Measurements from ENCODE around the gene SBF1.

The SBF1 gene

DNA sequence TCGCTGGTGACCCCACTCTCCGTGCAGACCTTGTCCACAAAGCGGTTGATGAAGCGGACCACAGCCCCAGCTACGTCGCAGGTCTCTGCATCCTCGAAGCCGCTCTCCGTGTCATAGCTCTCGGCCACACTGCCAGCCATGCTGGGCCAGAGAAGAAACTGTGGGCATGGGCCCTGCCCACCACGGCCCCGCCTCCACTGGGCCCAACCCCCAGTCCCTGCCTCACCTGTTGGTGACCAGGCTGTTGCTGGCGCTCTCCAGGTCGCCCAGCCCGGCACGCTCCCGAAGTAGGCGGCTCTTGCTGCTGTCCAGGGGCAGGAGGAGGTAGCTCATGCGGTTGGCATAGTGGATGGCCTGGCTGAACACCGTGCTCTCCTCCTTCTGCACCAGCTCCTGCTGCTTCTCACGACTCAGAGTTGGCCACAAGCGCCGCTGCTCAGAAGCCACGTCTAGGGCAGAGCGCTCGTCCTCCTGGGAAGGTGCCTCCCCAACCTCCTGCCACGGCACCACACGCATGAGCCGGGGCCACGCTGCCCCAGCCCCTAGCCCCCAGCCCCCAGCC lies 12.8 kb downstream of the SBF1 start:
- no peak for DNase-seq
- Histone ChIP-seq H2BK5ac (ENCODE audit: low read depth, low read length, poor library complexity) (no peak overlapping the region), H4K12ac (ENCODE audit: low read depth, low read length) (no peak overlapping the region)

DNA sequence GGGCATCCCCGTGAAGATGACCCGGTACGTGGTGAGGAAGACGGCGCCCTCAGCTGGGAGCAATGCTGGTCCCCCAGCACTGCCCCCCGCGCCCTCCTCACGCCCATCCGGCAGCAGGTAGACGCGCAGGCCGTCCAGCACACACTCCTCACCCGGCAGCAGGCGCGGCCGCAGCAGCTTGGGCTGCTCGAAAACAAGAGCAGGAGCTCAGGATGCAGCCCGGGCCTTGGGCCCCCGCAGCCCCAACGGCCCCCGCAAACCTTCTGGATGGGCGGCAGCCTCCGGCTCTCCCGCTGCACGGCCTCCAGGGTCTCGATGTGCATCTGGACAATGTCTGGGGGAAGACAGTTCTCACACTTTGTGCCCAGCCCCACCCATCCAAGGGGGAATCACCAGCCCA lies 13.3 kb downstream of the SBF1 start:
- Histone ChIP-seq H3K79me1 (ENCODE audit: low read length) (no peaks in the 10 kb centered on the region), H3K23ac (ENCODE audit: low read length) (no peak overlapping the region), H2AK5ac (ENCODE audit: low read length) (no peak overlapping the region), H4K8ac (ENCODE audit: low read depth, low read length) (no peak overlapping the region), H3K4me1 (ENCODE audit: control insufficient read depth in 1 of 2, insufficient read depth in 2 of 2, low read length in 2 of 2) (no peaks in the 10 kb centered on the region), H3K79me2 (ENCODE audit: control insufficient read depth, insufficient read depth, low read length, poor library complexity) (no peaks in the 10 kb centered on the region), H3K4me3 (ENCODE audit: low read depth, low read length) (no peak overlapping the region), H3K18ac (ENCODE audit: low read length) (no peak overlapping the region), H2BK120ac (ENCODE audit: insufficient read depth, low read length, poor library complexity) (no peak overlapping the region), H2AFZ (ENCODE audit: insufficient read depth, low read length, poor library complexity) (no peak overlapping the region), H3K9me3 (ENCODE audit: insufficient read depth, low read depth, low read length) (no peaks in the 10 kb centered on the region), H3K27ac (ENCODE audit: low read depth, low read length) (no peak overlapping the region), H4K91ac (ENCODE audit: low read depth, low read length) (no peak overlapping the region), H2BK12ac (ENCODE audit: low read length) (no peak overlapping the region), H3K36me3 (ENCODE audit: control insufficient read depth in 1 of 2, insufficient read depth in 2 of 2, low read length in 2 of 2) (peaks cover 96 to 97% of the 10 kb centered on the region in 2 experiments), H3K14ac (ENCODE audit: low read length) (no peak overlapping the region), H3K27me3 (ENCODE audit: insufficient read depth, low read length) (no peaks in the 10 kb centered on the region), H3K4me2 (ENCODE audit: low read length) (no peak overlapping the region), H3K9ac (ENCODE audit: low read length) (no peak overlapping the region), H3K4ac (ENCODE audit: low read depth, low read length) (no peak overlapping the region), H2BK5ac (ENCODE audit: low read depth, low read length, poor library complexity) (no peak overlapping the region), H4K12ac (ENCODE audit: low read depth, low read length) (no peak overlapping the region)
- DNase-seq: no peak
- WGBS (ENCODE audit: extremely low coverage, insufficient coverage, insufficient read length): no CpG with 5 or more reads among the region's 26 CpGs

More for the DNA sequence above, 12.8 kb downstream of the SBF1 start:
- Histone ChIP-seq H3K79me2 (ENCODE audit: control insufficient read depth, insufficient read depth, low read length, poor library complexity) (no peaks in the 10 kb centered on the region), H3K9me3 (ENCODE audit: insufficient read depth, low read depth, low read length) (no peaks in the 10 kb centered on the region), H3K14ac (ENCODE audit: low read length) (no peak overlapping the region), H4K91ac (ENCODE audit: low read depth, low read length) (no peak overlapping the region), H3K23ac (ENCODE audit: low read length) (no peak overlapping the region), H4K8ac (ENCODE audit: low read depth, low read length) (no peak overlapping the region), H3K4me1 (ENCODE audit: control insufficient read depth in 1 of 2, insufficient read depth in 2 of 2, low read length in 2 of 2) (no peaks in the 10 kb centered on the region), H3K27ac (ENCODE audit: low read depth, low read length) (no peak overlapping the region), H2BK12ac (ENCODE audit: low read length) (no peak overlapping the region), H3K27me3 (ENCODE audit: insufficient read depth, low read length) (no peaks in the 10 kb centered on the region), H3K18ac (ENCODE audit: low read length) (no peak overlapping the region), H3K4me2 (ENCODE audit: low read length) (no peak overlapping the region), H3K36me3 (ENCODE audit: control insufficient read depth in 1 of 2, insufficient read depth in 2 of 2, low read length in 2 of 2) (peaks cover 96 to 97% of the 10 kb centered on the region in 2 experiments), H2AFZ (ENCODE audit: insufficient read depth, low read length, poor library complexity) (no peak overlapping the region), H3K79me1 (ENCODE audit: low read length) (no peaks in the 10 kb centered on the region), H3K9ac (ENCODE audit: low read length) (no peak overlapping the region), H2BK120ac (ENCODE audit: insufficient read depth, low read length, poor library complexity) (no peak overlapping the region), H2AK5ac (ENCODE audit: low read length) (no peak overlapping the region), H3K4ac (ENCODE audit: low read depth, low read length) (no peak overlapping the region), H3K4me3 (ENCODE audit: low read depth, low read length) (no peak overlapping the region)
- no CpG with 5 or more reads among the region's 30 CpGs for WGBS (ENCODE audit: extremely low coverage, insufficient coverage, insufficient read length)

DNA sequence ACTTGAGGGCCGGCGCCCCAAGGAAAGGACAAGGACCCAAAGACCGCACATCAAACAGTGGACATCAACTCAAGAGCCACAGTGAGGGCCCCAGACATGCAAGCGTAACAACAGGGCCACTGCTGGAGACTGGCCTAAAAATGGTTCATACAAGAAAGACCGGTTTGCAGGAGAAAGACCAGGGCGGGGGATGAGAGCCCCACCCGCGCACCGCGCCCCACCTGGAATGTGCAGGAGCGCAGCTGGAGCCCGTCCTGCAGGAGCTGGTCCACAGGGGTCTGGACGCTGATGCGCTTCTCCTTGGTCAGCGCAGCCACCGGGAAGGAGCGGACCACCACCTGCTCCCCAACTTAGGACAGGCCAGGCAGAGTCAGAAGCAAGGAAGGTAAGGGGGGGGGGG lies 13.9 kb downstream of the SBF1 start:
- Histone ChIP-seq H3K27me3 (ENCODE audit: insufficient read depth, low read length) (no peaks in the 10 kb centered on the region), H2BK120ac (ENCODE audit: insufficient read depth, low read length, poor library complexity) (no peak overlapping the region), H4K12ac (ENCODE audit: low read depth, low read length) (no peak overlapping the region), H2BK12ac (ENCODE audit: low read length) (no peak overlapping the region), H3K23ac (ENCODE audit: low read length) (no peak overlapping the region), H3K9ac (ENCODE audit: low read length) (no peak overlapping the region), H2AK5ac (ENCODE audit: low read length) (no peak overlapping the region), H2AFZ (ENCODE audit: insufficient read depth, low read length, poor library complexity) (no peak overlapping the region), H4K91ac (ENCODE audit: low read depth, low read length) (no peak overlapping the region), H3K4me1 (ENCODE audit: control insufficient read depth in 1 of 2, insufficient read depth in 2 of 2, low read length in 2 of 2) (no peaks in the 10 kb centered on the region), H3K9me3 (ENCODE audit: insufficient read depth, low read depth, low read length) (no peaks in the 10 kb centered on the region), H3K79me1 (ENCODE audit: low read length) (no peaks in the 10 kb centered on the region), H3K4me3 (ENCODE audit: low read depth, low read length) (no peak overlapping the region), H3K27ac (ENCODE audit: low read depth, low read length) (no peak overlapping the region), H3K14ac (ENCODE audit: low read length) (no peak overlapping the region), H3K79me2 (ENCODE audit: control insufficient read depth, insufficient read depth, low read length, poor library complexity) (no peaks in the 10 kb centered on the region), H3K18ac (ENCODE audit: low read length) (no peak overlapping the region), H3K4ac (ENCODE audit: low read depth, low read length) (no peak overlapping the region), H3K4me2 (ENCODE audit: low read length) (no peak overlapping the region), H4K8ac (ENCODE audit: low read depth, low read length) (no peak overlapping the region), H2BK5ac (ENCODE audit: low read depth, low read length, poor library complexity) (no peak overlapping the region), H3K36me3 (ENCODE audit: control insufficient read depth in 1 of 2, insufficient read depth in 2 of 2, low read length in 2 of 2) (peaks cover 95 to 96% of the 10 kb centered on the region in 2 experiments)
- DNase-seq: peak; percentile 86 to 92
- no CpG with 5 or more reads among the region's 17 CpGs for WGBS (ENCODE audit: extremely low coverage, insufficient coverage, insufficient read length)

DNA sequence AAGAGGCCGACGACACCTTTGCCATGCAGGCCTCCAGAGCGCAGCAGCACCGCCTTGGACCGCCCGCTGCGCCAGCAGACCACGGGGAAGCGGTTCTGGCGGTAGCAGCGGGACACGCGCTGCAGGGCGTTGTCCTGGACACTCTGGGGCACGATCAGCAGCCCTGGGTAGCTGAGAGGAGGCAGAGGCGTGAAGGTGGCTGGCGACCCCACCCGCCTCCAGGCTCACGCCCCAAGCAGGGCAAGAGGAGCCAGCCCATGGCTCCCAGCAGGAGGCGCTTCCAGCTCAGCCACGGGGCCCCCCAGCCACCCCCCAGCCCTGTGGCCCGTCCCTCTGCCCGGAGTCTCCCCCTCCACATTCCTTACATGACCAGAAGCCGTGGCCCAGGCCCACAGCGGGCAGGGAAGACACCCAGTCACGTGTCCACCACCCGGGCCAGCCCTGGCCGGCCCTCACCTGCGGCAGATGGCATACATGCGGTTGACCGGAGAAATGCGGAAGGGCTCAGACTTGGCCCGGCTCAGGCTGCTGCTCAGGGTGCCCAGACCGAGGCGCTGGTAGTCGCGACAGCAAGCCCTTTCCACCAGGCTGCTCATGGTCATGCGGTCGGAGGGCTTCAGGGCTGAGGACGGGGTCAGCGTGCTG lies 15.2 kb downstream of the SBF1 start:
- Histone ChIP-seq H3K4ac (ENCODE audit: low read depth, low read length) (no peak overlapping the region), H3K36me3 (ENCODE audit: control insufficient read depth in 1 of 2, insufficient read depth in 2 of 2, low read length in 2 of 2) (peaks cover 95 to 96% of the 10 kb centered on the region in 2 experiments), H3K4me3 (ENCODE audit: low read depth, low read length) (no peak overlapping the region), H3K23ac (ENCODE audit: low read length) (no peak overlapping the region), H3K27me3 (ENCODE audit: insufficient read depth, low read length) (no peaks in the 10 kb centered on the region), H3K79me2 (ENCODE audit: control insufficient read depth, insufficient read depth, low read length, poor library complexity) (no peaks in the 10 kb centered on the region), H3K18ac (ENCODE audit: low read length) (no peak overlapping the region), H3K4me1 (ENCODE audit: control insufficient read depth in 1 of 2, insufficient read depth in 2 of 2, low read length in 2 of 2) (no peaks in the 10 kb centered on the region), H3K27ac (ENCODE audit: low read depth, low read length) (no peak overlapping the region), H2BK5ac (ENCODE audit: low read depth, low read length, poor library complexity) (no peak overlapping the region), H2AFZ (ENCODE audit: insufficient read depth, low read length, poor library complexity) (no peak overlapping the region), H2BK120ac (ENCODE audit: insufficient read depth, low read length, poor library complexity) (no peak overlapping the region), H3K4me2 (ENCODE audit: low read length) (no peak overlapping the region), H4K91ac (ENCODE audit: low read depth, low read length) (no peak overlapping the region), H2BK12ac (ENCODE audit: low read length) (no peak overlapping the region), H3K79me1 (ENCODE audit: low read length) (no peaks in the 10 kb centered on the region), H2AK5ac (ENCODE audit: low read length) (no peak overlapping the region), H4K8ac (ENCODE audit: low read depth, low read length) (no peak overlapping the region), H3K9me3 (ENCODE audit: insufficient read depth, low read depth, low read length) (peaks cover 2% of the 10 kb centered on the region), H3K14ac (ENCODE audit: low read length) (no peak overlapping the region), H3K9ac (ENCODE audit: low read length) (no peak overlapping the region), H4K12ac (ENCODE audit: low read depth, low read length) (no peak overlapping the region)
- whole genome bisulfite sequencing (ENCODE audit: extremely low coverage, insufficient coverage, insufficient read length): no CpG with 5 or more reads among the region's 41 CpGs
- DNase-seq: no peak

Measured in trophoblast cell (in vitro differentiated cells and primary cell).